ENCODE measurements around the gene RDH5.

Gene RDH5

DNA sequence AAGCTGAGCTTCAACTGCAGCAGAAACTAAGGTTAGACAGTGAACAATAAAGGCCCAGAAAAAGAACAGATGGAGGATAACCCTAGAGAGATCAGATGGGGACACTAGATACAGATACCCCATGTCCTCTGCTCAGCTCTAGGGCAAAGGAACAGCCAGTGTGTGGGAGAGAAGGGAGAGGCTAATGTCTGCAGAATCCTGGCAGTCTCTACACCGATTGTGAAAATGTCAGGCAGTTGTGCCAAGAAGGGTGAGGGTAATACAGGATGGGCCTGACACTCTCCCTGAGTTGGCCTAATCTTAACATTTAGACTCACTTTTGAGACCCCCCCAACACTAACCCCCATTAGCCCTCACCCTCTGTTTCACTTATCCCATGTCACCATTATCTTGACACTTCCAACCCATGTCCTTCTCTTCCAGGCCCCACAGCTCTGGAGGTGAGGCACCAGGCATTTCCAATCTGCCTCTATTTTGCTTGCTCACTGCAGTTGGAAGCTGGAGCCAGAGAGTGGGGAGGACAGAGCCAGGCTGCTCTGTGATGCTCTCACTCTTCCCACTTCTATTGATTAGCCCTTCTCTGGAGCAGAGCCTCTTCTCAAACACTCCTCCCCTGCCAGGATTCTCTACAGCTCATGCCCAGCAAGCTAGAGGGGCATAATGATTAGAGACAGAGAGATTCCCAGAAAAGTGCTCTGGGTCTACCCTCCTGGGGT lies 7.3 kb upstream of the RDH5 start:
- DNase-seq (ENCODE audit: low read depth) = no peak

- peak; percentile 91 for DNase-seq (ENCODE audit: low read depth)
Observed at GRCh38 chr12:55713721-55714120, 6.5 kb upstream of the RDH5 start.

- no peak for DNase-seq (ENCODE audit: low read depth)
Observed at GRCh38 chr12:55715169-55715764, 4.9 kb upstream of the RDH5 start.

- DNase-seq (ENCODE audit: low read depth) = peak; percentile 89
Observed at GRCh38 chr12:55715833-55716581, 4.2 kb upstream of the RDH5 start, which contains the start of gene BLOC1S1. TSS of gene BLOC1S1 (plus strand) at chr12:55716046. CDS start at chr12:55716052, 6 bp downstream.

- DNase-seq (ENCODE audit: low read depth) = no peak
Observed at GRCh38 chr12:55716582-55716957, 3.6 kb upstream of the RDH5 start.

- DNase-seq (ENCODE audit: low read depth) = peak; percentile 76
Observed at GRCh38 chr12:55717011-55718007, 2.9 kb upstream of the RDH5 start.

DNA sequence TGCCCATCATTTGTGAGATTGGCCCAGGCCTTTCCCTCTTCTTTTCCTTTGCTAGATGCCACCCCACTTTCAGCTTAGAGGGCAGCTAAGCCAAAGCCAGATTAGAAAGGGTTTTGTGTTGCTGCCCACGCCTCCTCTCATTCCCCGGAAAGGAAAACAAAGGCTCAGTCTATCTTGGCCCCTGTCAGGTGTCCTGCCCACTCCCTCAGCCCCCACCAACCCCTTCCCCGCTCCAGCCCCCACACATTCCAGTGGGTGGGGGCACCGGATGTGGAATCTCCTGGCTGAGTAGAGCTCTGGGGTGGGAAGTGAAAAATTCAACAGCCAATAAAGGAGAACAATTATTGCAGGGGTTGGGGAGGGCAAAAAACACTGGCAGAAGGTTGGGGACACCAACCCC lies 2.2 kb upstream of the RDH5 start:
- DNase-seq (ENCODE audit: low read depth) = no peak

- DNase-seq (ENCODE audit: low read depth) = no peak
Observed at GRCh38 chr12:55718624-55719275, 1.4 kb upstream of the RDH5 start.

DNA sequence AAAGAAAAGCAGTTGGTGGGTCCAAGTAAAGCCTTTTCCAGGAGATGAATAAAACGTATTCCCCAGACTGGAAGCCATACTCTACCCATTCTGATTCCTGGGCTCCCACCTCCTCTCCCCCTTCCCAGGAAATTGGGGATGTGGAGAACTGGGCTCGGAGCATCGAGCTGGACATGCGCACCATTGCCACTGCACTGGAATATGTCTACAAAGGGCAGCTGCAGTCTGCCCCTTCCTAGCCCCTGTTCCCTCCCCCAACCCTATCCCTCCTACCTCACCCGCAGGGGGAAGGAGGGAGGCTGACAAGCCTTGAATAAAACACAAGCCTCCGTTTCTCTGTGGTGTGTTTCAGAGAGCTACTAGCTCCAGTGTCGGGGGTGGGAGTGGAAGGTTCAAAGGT lies 822 bp upstream of the RDH5 start:
- no peak for DNase-seq (ENCODE audit: low read depth)

GRCh38 chr12:55720894-55721444 lies 776 bp downstream of the RDH5 start:
- DNase-seq (ENCODE audit: low read depth) = peak; percentile 84

GRCh38 chr12:55721601-55722213 lies 1.5 kb downstream of the RDH5 start:
- DNase-seq (ENCODE audit: low read depth) = no peak

GRCh38 chr12:55722948-55723347 lies 2.8 kb downstream of the RDH5 start:
- DNase-seq (ENCODE audit: low read depth) = no peak

GRCh38 chr12:55723516-55724225 lies 3.5 kb downstream of the RDH5 start:
- no peak for DNase-seq (ENCODE audit: low read depth)

GRCh38 chr12:55724226-55724939 lies 4.2 kb downstream of the RDH5 start:
- peak; percentile 68 for DNase-seq (ENCODE audit: low read depth)

DNA sequence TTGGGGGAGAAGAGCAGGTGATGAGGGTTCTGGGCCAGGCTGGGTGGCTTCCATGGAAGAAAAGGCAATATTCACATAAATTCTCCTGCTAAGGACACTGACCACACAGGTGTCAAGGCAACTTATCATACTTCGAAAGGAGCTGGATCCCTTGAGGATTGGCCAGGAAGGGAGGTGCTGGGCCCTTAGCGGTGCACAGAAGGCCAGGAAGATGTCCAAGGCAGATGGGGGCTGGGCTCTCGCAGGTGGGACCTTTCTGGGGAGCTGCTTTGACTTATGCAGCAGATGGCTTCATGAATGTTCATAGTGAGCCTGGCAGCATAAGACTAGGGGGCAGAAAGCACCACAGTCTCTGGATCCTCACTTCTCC lies 4.7 kb downstream of the RDH5 start:
- no peak for DNase-seq (ENCODE audit: low read depth)

DNA sequence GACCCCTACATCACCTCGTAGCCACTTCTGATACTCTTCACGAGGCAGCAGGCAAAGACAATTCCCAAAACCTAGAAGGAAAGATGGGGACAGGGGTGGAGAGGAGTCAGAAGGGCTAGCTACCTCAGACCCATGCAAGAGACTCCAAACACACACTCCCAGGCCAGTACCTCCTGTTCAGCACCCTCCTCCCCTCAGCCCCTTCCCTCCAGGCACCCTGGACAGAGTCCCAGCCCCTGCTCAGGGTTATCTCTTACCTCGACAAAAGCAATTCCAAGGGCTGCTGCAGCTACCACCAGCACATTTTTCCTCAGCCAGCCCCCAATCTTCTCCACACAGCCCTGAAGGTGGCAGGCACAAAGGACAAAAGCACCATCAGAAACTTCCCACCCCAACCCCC lies 5.4 kb downstream of the RDH5 start:
- DNase-seq (ENCODE audit: low read depth) = no peak

- DNase-seq (ENCODE audit: low read depth) = no peak
Observed at GRCh38 chr12:55726971-55727370, 6.8 kb downstream of the RDH5 start.

DNA sequence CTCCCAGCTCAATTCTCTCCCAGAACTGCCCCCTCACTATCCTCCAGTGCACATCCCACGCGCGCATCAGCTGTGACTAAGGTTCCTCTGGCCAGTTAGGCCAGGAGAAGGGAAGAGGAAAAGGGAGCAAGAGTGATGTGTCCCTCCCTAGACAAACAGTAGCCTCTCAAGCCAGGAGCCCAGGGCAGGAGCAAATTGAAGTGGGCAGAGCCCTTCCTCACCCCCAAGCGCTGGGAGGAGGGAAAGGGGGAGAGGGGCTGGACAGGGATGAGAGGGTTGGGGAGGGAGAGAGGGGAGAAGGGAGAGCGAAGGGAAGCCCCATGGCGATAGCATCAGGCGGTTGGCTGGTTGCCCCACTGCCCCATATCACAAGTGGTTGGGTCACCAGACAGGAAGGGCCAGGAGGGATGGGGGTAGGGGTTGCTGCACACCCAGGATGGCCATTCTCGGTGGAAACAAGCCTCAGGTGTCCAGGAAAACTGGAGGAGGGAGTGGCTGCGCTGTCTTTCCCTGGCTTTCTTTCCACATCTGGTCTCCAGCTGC lies 7.5 kb downstream of the RDH5 start:
- peak; percentile 56 for DNase-seq (ENCODE audit: low read depth)
